Activated T-cell treated with anti-CD3 and anti-CD28 coated beads, Interleukin-2, amount 50 U/mL, for 1 hour (primary cell): ENCODE data around the gene ORAI2.
"Not testable (repeated sequence)": the region's sequence is repeated elsewhere in the genome, so short reads cannot be mapped to it uniquely, and the experiment has no call there.

Experiments used
- DNase-seq: peaks from one replicate; pipeline ENCODE4 v3.0.0-alpha.2; 2020

The ORAI2 gene

GRCh38 chr7:102447311-102447710, 13.9 kb downstream of the ORAI2 start:
- DNase-seq = no peak

GRCh38 chr7:102449136-102449535, 15.8 kb downstream of the ORAI2 start:
- no peak for DNase-seq

DNA sequence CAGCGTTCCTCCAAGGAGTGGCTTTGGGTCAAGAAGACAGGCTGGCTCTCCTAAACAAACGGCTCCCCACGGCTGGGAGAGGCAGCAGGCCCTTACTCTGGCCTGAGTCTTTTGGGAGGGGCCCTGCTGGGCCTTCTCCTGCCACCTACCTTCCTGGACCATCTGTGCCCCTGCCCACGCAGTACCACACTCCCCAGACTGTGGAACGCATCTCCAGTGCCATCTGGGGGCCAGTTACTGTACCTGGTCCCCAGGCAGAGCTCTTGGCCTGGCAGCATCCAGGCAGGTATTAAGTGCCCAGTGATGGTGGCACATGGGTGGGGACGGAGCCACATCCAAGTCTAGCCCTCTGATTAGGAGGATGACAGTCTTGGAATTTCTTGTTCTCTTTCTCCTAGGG, 16.9 kb downstream of the ORAI2 start:
- DNase-seq = peak; percentile 66

DNA sequence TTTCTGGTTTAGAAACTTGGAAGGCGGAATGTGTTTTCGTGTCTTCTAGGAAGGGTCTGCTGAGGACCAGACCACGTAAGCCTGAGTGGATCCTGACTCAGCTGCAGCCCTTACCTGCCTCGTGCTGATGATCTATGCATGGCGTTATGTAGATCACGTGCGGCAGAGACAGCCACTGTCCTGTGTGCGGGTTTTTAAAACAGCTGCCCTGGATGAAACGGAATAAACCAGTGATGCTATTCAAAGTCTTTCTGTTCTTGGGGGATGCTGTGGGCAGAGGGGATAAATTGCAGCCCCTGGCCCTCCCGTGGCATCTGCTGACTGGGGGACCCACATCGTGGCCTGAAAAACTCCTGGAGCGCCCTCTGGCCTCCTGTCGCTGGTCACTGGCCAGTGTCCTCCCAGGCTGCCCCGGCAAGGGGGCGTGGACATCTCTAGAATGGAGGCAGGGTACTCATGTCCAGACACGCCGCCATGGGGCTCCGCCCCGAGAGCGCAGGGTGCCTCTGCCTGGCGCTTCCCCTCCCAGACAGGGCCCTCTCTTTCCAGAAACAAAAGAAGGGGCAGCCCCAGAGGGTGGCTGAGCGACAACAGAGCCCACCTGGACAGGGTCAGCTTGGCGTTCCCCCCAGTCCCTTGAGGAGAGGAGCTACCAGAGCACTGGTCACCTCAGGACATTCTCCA, 18.1 kb downstream of the ORAI2 start:
- no peak for DNase-seq

DNA sequence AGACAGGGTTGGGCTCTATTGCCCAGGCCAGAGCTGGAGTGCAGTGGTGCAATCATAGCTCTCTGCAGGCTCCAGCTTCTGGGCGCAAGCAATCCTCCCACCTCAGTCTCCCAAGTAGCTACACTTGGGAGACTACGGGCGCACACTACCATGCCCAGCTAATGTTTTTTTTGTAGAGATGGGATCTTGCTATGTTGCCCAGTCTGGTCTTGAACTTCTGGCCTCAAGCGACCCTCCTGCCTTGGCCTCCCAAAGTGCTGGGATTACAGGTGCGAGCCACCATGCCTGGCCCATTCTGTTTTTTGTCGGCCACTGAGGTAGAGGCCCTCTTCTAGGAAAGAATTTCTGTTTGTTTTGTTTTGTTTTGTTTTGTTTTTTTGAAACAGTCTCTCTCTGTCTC, 19.1 kb downstream of the ORAI2 start:
- DNase-seq = no peak

DNA sequence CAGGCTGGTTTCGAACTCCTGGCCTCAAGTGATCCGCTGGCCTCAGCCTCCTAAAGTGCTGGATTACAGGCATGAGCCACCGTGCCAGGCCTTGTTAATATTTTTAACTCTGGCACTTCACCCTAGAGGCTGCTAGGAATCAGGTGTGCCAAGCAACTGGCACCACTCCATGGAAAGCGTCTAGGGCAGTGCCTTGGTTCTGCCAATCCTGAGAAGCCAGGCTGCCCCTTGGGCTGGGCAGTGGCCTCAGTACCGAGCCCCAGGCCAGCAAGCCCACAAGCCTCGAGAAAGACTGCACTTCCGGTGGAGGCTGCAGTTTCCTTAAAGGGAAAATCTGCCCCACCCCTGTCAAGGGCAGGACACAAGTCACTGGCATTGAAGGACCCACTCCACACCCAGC, 19.9 kb downstream of the ORAI2 start:
- DNase-seq = no peak

- no peak for DNase-seq
These were observed 21.1 kb downstream of the ORAI2 start for GRCh38 chr7:102454468-102454867.

GRCh38 chr7:102454932-102455331, 21.6 kb downstream of the ORAI2 start:
- not testable (repeated sequence) for DNase-seq

DNA sequence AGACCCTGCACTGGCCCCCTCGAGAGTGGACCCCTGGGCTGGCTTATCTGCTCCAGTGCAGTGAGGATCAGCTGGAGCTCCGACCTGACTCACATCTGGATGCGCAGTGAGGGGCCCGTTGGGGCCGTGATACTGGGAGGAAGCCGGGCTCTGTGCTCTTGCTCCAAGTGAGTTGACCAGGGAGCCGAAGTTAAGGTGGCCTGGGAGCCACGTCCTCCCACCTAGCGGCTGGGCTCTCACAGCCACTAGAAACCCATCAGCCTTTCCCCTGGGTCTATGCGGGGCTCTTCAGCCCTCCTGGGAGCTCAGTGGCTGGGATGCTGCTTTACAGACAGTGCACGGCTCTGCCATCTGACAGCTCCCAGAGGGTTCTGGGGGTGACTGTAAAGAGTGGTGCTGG, 22.2 kb downstream of the ORAI2 start:
- no peak for DNase-seq

- DNase-seq = no peak
These were observed 23.0 kb downstream of the ORAI2 start for GRCh38 chr7:102456327-102456726.

DNA sequence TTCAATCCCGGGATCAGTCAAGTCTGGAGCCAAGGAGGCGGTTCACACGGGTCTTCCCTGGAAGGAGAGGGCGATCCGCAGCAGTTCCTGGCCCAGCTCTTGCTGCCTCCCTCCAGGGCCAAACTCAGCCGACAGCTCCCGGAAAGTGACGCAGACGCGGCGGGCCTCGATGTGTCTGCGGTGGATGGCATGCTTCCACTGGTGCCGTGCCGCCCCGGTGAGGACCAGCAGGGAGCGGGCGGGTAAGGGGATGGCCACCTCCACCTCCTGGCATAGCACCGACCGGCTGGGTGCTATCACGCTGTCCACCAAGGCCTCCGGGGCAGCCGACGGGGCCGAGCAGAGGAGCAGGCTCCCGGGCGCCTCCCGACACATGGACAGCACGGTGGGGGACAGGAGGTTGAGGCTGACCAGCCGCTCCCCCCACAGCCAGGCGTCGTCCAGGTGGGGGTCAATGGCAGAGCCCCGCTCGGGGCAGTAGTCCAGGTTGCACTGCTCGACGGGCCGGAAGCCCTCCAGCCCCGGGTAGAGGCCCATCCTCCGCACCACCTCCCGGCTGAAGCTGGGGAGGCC, 24.1 kb downstream of the ORAI2 start:
- no peak for DNase-seq

GRCh38 chr7:102459221-102459844, 26.0 kb downstream of the ORAI2 start:
- DNase-seq = no peak

GRCh38 chr7:102460467-102460866, 27.1 kb downstream of the ORAI2 start:
- DNase-seq = no peak

DNA sequence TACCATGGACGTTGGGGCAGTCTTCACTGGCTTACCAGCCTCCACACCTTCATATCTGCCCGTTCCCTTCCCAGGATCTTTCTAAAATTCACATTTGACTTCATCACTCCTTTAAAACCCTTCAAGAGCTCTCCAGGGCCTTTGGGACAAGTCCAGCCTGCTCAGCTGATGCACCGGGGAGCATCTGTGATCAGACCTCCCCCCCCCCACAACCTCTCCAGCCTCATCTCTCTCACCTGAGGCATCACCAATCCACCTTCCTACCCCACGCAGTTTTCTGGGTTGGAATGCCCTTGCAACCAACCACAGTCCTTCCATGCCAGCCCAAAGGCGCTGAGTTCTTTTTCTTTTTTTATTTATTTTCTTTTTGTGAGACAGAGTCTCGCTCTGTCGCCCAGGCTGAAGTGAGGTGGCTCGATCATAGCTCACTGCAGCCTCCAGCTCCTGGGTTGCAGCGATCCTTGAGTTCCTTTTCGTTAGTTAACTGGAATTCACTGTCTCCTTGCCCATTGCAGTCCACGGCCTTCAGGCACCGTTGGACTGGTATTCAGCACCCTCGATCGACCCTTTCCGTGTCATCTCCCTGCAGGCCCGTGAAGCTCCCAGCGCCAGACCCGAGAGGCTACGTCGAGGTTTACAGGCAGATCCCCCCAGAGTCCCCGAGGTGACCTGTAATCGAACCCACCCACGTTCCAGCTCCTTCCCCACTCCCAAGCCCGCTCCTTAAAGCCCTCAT, 30.6 kb downstream of the ORAI2 start:
- DNase-seq = peak; percentile 33

DNA sequence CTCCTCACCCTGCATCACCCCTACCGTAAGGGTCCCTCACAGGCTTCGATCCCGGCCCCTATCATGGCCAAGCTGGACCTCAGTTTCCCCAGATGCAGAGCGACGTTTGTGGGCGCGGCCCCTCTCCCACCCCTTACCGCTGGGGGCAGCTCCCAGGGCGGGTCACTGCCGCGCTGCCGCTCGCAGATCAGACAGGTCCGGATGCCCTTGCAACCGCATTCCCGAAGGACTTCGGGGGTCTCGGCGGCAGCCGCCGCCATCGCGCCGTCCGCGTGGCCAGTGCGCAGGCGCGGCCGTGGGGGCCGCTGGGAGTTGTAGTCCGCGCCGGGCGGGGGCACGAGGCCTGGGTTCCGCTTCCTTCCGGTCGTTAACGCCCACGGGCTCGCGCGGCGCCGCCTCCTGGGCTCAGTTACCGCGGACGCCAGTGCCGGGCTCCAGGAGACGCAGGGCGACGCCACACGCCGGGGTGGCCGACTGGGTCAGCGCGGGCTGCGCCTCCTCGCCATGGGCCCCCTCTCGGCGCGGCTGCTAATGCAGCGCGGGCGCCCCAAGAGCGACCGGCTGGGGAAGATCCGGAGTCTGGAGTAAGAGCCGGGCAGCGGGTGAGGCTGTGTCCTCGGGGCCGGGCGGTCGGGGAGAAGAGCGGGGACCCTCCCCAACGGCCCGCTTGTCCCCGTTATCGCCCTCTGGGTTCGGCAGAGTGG, 31.4 kb downstream of the ORAI2 start, which contains the start of the genes ALKBH4 and LRWD1:
TSS of gene ALKBH4 (minus strand) at position 287 of the 704 bp plus-strand sequence. CDS start at position 260, 27 bp downstream.
TSS of gene LRWD1 (plus strand) at position 408 of the 704 bp plus-strand sequence. CDS start at position 505, 97 bp downstream.
- DNase-seq = peak; percentile 96

DNA sequence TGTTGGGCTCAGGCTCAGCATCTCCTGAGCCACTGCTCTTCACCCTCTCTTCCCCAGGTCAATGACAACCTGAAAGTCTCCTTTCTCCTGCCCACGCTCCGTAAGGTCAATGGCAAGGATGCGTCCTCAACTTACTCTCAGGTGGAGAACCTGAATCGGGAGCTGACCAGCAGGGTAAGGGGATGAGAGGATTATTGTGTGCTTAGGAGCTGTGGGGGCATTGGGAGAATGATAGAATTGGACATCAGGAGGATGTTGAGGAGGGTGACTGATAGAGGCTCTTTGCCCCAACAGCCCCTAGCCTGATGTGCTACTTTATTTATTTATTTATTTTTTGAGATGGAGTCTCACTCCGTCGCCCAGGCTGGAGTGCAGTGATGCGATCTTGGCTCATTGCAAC, 32.7 kb downstream of the ORAI2 start:
- DNase-seq = no peak

DNA sequence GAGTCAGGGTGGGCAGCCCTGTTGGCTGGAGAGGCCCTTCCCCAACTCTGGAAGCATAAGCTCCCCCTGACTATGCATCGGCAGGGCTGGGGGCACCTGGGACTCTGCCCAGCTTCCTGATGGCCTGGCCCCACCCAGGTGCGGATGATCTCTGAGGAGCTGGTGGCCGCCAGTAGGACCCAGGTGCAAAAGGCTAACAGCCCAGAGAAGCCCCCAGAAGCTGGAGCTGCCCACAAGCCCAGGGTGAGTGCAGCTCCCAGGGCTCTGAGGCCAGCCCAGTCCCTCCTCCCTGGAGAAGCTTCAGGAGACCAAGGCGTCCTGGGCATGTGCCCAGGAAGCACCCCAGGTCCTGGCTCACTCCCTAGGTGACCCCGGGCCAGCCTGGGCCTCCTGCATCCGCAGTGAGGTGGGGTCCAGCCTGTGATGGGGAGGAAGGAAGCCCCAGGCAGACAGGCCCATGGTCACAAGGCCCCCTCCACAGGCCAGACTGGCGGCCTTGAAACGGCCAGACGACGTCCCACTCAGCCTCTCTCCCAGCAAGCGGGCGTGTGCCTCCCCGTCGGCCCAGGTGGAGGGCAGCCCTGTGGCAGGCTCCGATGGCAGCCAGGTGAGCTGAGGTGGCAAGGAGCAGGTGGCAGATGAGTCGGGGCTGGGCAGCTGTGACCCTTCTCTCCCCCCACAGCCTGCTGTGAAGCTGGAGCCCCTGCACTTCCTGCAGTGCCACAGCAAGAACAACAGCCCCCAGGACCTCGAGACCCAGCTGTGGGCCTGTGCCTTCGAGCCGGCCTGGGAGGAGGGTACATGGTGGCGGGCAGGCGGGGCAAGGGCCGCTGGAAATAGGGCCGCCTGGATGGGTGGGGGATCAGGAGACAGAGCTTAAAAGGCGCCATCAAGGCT, 34.5 kb downstream of the ORAI2 start:
- no peak for DNase-seq

GRCh38 chr7:102468478-102469350, 35.3 kb downstream of the ORAI2 start:
- DNase-seq = no peak

DNA sequence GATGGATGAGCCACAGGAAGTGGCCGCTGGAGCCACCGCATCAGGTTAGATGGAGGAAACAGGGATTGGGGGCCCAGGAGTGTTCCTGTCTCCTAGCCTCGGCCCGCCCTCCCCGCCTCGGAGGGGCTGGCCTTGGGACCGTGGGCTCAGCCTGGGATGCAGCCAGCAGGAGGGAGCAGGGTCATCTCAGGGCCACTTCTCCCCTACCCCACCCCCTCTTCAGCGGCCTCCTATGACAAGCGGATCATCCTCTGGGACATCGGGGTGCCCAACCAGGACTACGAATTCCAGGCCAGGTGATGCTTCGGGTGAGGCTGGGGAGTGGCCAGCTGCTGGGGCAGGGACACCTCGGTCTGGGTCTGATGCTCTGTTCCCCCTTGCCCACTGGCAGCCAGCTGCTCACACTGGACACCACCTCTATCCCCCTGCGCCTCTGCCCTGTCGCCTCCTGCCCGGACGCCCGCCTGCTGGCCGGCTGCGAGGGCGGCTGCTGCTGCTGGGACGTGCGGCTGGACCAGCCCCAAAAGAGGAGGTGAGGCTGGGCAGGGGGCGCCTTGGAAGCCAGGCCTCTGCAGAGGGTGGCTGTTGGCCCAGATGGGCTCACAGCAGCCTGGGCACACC, 36.1 kb downstream of the ORAI2 start:
- DNase-seq = no peak
